ENCODE measurements around the gene PDX1.

Gene PDX1

DNA sequence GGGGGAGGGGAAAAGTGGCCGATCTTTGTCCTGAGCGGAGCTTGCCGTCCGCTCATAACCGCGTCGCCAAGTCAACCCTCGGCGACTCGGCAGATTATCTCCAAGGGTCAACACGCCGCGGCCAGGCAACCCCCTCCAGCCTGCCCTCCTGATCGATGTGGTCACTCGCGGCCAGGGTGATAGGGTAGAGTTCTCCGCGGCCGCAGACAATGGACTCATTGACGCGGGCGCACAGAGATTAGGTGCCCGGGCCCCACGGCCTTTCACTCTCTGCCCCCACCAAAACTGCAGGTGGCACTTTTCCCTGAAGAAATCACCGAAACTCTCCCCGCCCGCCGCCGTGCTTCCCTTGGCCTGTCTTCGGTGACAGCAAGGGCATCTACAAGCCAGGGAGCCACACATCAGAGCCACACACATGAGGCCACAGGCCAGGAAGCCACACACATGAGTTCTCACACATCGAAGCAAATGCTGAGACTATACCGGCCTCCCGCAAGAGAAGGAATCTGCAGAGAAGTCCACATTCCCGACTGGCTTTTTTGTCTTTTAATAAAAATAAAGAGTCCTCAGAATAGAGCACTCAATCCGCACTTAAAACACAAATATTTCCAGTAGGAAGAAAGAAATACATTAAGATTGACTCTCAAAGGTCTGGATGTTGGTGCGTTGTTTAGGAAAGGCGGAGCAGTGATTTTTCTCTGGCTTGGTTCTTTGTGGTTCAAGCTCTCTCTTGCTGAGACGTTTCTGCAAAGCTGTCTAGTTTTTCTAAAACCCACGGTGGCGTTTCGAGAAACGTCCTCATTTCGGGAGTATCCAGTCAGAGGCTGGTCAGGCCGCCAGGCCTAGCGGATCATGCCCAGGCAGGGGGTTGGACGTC is 1.5 kb upstream of the PDX1 start:
- DNase-seq (ENCODE audit: low read depth) = no peak
- TF ChIP-seq, protein P1, sequence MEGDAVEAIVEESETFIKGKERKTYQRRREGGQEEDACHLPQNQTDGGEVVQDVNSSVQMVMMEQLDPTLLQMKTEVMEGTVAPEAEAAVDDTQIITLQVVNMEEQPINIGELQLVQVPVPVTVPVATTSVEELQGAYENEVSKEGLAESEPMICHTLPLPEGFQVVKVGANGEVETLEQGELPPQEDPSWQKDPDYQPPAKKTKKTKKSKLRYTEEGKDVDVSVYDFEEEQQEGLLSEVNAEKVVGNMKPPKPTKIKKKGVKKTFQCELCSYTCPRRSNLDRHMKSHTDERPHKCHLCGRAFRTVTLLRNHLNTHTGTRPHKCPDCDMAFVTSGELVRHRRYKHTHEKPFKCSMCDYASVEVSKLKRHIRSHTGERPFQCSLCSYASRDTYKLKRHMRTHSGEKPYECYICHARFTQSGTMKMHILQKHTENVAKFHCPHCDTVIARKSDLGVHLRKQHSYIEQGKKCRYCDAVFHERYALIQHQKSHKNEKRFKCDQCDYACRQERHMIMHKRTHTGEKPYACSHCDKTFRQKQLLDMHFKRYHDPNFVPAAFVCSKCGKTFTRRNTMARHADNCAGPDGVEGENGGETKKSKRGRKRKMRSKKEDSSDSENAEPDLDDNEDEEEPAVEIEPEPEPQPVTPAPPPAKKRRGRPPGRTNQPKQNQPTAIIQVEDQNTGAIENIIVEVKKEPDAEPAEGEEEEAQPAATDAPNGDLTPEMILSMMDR (conservative IDR thresholded peaks at IDR 0.05; ENCODE audit: low read depth, low read length) = no peak
- no peak overlapping the region for H3K4me3 ChIP-seq (ENCODE audit: low read length)

DNA sequence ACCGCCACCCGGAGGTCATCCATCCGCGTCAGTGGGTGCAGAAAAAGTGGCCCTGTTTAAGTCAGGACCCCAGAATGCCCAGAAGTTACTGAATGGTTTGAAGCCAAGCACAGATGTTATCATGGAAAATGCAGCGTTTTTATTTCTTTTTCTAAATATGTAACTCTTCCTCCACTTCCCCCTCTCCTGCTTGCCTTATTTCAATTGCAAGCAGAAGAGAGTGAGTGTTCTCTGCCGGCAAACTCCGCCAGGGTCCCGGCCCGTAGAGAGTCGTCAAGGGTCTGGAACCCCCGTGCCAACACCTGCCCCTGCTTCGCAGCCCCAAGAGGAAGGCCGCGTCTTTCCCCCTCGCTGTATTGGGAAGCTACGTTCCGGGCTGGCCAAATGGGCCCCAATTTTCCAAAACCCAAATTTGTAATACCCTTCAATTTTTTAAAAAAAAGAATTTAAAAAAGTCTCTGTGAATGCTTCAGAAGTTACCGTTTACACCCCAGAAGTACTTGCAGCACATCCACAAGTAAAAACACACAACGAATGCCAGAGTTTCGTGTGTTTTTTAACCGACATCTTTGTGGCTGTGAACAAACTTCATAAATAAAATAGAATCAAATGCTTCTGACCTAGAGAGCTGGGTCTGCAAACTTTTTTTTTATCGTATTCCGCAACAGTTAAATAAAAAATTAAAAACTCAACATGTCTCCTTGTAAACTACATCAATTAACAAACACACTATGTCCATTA is 712 bp upstream of the PDX1 start:
- DNase-seq (ENCODE audit: low read depth) = no peak
- TF ChIP-seq, protein P1 (conservative IDR thresholded peaks at IDR 0.05; ENCODE audit: low read depth, low read length) = no peak
- no peak overlapping the region for H3K4me3 ChIP-seq (ENCODE audit: low read length)

DNA sequence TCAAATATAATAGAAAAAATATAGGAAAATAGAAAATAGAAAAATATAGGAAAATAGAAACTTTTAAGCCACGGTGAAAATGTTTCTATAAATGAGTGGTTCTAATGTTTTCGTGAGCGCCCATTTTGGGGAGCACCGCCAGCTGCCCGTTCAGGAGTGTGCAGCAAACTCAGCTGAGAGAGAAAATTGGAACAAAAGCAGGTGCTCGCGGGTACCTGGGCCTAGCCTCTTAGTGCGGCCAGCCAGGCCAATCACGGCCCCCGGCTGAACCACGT is 204 bp upstream of the PDX1 start:
- TF ChIP-seq, protein P1 (conservative IDR thresholded peaks at IDR 0.05; ENCODE audit: low read depth, low read length) = no peak
- H3K4me3 ChIP-seq (ENCODE audit: low read length) = no peak overlapping the region
- no peak for DNase-seq (ENCODE audit: low read depth)

DNA sequence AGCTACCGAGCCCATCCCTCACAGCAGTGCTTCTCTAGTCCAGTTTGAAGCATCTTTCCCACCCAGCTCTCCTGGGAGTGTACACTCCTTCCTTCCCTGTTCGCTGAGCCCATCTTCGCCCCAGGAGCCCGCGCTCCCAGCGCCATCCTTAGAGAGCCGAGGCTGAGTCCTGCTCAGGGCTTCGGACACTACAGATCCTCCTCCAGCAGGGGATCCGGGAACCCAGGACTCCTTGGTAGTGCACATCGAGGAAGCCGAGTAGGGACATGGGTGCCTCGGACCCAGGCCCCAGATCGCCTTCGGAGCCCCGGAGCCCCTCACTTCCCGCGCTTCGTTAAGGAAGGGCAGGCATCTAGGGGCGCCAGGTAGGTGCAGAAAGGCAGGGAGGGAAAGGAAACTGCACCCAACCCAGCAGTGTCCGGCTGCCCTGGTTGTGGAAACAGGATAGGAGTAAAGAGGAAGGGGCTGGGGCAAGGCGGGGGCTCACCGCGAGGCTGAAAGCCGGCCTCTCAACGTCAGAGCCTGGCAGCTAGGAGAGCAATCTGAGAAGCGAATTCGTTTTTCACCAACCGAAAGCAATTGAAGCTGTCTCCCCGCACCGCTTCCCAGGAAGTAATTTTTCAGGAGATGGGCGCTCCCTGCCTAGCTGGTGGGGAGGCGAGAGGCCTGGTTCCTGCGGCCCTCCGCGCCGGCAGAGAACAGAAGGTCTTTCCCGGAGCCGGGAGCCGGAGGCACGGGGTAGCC is 1.0 kb downstream of the PDX1 start:
- TF ChIP-seq, protein P1 (conservative IDR thresholded peaks at IDR 0.05; ENCODE audit: low read depth, low read length) = no peak
- no peak for DNase-seq (ENCODE audit: low read depth)
- H3K4me3 ChIP-seq (ENCODE audit: low read length) = peak overlapping the region; percentile 3

DNA sequence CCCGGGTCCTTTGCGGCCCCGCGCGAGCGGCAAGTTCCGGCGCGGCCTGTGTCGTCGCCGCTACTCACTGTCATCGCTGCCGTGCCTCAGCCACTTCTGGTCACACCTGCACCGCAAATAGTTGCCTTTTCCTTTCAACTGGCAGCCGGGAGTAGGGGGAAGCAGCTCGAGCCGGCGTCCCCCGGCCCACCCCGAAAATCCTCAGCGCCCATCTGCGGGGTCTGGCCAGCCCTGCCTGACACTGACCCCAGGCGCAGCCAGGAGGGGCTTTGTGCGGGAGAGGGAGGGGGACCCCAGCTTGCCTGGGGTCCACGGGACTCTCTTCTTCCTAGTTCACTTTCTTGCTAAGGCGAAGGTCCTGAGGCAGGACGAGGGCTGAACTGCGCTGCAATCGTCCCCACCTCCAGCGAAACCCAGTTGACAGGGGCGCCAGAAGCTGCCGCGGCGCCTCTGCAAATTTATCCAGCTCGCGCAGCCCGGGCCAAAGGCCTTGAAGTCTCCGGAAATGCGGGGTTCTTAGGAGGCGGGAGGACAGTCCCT is 1.7 kb downstream of the PDX1 start:
- DNase-seq (ENCODE audit: low read depth) = no peak
- no peak overlapping the region for H3K4me3 ChIP-seq (ENCODE audit: low read length)
- TF ChIP-seq, protein P1 (conservative IDR thresholded peaks at IDR 0.05; ENCODE audit: low read depth, low read length) = no peak

DNA sequence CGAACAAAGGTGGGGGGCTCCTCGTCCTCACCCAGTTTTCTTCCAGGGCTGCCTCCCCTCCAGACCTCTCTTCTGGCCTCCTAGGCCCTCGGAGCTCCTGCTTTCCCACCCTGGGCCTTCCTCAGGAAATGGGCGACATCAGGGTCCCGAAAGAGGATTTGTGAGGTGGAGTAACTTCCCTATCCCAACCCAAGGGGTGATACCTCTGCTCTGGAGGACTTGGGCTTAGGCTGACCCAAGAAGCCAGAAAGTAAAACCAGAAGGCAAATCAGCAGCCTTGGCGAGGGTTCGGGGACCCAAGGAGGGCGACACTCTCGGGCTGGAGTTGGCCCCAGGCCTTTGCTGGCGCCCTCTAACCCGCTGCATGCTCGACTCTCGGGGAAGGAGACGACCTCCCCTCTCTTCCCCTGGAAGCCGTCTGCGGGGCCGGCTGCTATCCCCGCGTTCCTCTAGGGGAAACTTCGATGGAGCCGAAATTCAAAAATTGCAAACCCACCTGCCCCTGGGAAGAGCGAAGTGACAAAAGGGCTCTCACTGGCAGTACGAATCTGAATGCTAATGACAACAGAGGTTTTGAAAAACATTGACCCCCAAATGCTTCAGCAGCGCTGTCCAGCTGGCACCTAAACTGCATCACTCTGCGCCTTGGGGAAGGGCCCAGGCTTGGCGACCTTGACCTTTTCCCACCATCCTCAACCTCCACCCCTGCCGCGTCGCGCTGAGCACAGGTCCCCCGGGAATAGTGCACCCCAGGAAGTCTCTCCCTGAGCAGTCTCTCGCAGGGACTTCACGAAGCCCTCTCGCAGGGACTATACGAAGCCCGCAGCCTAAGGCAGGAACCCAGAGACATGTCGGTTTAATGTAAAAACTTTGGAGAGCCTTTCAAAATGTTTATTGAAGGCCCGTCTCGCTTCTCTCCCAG is 2.4 kb downstream of the PDX1 start:
- no peak for DNase-seq (ENCODE audit: low read depth)
- TF ChIP-seq, protein P1 (conservative IDR thresholded peaks at IDR 0.05; ENCODE audit: low read depth, low read length) = no peak
- no peak overlapping the region for H3K4me3 ChIP-seq (ENCODE audit: low read length)
